Amniotic stem cell (primary cell): Measurements from ENCODE around the gene NEK4.

Experiments used
- DNase-seq: peaks from one replicate; lab custom pipeline; 2025; lab: John Stamatoyannopoulos, UW

Gene NEK4

GRCh38 chr3:52663098-52663497, 107.6 kb downstream of the NEK4 start:
- DNase-seq = no peak

GRCh38 chr3:52660046-52660445, 110.7 kb downstream of the NEK4 start:
- no peak for DNase-seq
